Activated naive CD8-positive, alpha-beta T cell (primary cell): ENCODE results near the gene GNRHR.
"Not testable (repeated sequence)": the region's sequence is repeated elsewhere in the genome, so short reads cannot be mapped to it uniquely, and the experiment has no call there.

Experiments used
- H3K27ac Mint-ChIP-seq: one replicate; pipeline ENCODE4 v1.8.0; 2021; ENCODE audit warnings: mixed read lengths
- H3K27me3 Mint-ChIP-seq: one replicate; pipeline ENCODE4 v1.8.0; 2021; ENCODE audit warnings: mixed read lengths
- H3K36me3 Mint-ChIP-seq: one replicate; pipeline ENCODE4 v1.8.0; 2021; ENCODE audit warnings: mixed read lengths
- H3K4me1 Mint-ChIP-seq: one replicate; pipeline ENCODE4 v1.8.0; 2021; ENCODE audit warnings: low read depth, mixed read lengths
- H3K4me3 Mint-ChIP-seq: one replicate; pipeline ENCODE4 v1.8.0; 2021; ENCODE audit warnings: mild to moderate bottlenecking, mixed read lengths
- H3K9me3 Mint-ChIP-seq: one replicate; pipeline ENCODE4 v1.8.0; 2021; ENCODE audit warnings: low read depth, mixed read lengths

GNRHR gene

DNA sequence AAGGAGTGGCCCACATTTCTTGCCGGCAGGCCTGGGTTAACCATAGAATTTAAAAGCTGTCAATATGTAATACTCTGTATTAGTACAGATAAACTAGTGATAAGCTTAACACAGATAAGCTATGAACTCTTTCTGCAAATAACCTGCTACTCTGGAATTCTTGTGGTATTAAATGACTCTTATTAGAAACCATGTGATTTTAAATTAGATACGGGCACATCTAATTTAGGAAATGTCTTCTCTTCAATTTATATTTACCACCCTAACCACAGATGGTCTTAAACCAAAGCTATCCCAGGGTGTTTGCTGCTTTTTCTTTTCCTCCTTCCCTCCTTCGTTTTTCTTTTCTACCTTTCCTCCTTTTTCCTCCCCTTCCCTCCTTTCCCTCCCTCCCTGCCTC is 4.9 kb downstream of the GNRHR start:
- Mint-ChIP-seq H3K4me3 (no peak overlapping the region), H3K27ac (no peak overlapping the region), H3K9me3 (no peaks in the 10 kb centered on the region), H3K36me3 (no peaks in the 10 kb centered on the region), H3K4me1 (peaks cover 8% of the 10 kb centered on the region), H3K27me3 (no peaks in the 10 kb centered on the region)

DNA sequence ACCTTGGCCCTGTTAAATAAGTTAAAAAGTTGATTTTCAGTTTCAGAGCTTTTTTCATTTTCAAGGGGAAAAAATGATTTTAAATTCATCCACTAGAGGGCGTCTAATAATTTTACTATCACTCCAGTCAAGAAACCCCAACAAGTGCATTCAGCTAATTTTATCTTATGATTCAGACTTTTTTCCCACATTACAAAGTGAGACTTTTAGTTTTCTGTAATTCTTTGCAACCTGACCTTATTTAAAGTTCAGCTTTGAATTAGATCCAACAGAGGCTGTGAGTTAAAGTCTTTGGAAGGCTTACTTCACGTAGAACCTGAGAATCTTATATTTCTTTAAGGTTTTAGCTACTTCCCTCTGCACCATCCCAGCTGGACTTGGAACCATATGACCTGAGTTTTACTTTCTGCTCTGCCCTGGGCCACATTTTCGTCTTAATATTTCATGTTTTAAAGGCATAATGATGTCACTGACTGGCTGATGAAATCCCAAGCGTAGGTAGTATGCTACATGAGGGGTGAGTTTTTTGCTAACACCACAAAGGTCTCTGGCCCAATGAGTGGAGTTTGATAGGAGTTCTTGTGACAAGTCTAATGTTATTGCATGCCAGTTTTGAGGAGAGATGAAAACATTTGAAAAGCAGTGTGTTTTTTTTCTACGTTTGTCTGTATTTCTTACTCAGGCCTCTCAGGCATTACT is 7.2 kb downstream of the GNRHR start:
- no peak overlapping the region for H3K27ac Mint-ChIP-seq
- no peaks in the 10 kb centered on the region for H3K27me3 Mint-ChIP-seq
- H3K4me3 Mint-ChIP-seq, result no peak overlapping the region
- H3K9me3 Mint-ChIP-seq, result no peaks in the 10 kb centered on the region
- peaks cover 4% of the 10 kb centered on the region for H3K36me3 Mint-ChIP-seq
- H3K4me1 Mint-ChIP-seq, result peaks cover 8% of the 10 kb centered on the region

- Mint-ChIP-seq H3K4me3 (no peak overlapping the region), H3K27ac (no peak overlapping the region), H3K36me3 (peaks cover 10% of the 10 kb centered on the region), H3K27me3 (no peaks in the 10 kb centered on the region), H3K4me1 (peaks cover 8% of the 10 kb centered on the region), H3K9me3 (no peaks in the 10 kb centered on the region)
Observed at GRCh38 chr4:67744561-67745283, 9.5 kb downstream of the GNRHR start.

DNA sequence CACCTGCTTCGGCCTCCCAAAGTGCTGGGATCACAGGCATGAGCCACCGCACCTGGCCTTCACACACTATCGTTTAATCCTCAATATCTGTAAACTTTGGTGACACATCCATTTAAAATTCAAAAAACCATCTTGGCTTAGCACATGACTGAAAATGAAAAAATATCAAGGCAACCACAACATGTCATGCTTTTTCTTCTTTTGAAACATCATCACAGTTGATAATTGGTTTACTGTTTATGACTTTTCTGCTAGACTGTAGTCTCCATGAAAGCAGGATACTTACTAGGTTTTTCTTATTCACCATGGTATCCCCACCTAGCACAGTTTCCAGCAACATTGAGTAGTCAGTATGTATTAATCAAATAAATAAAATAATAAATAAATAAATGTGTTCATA is 11.0 kb downstream of the GNRHR start:
- Mint-ChIP-seq H3K9me3 (no peaks in the 10 kb centered on the region), H3K4me3 (no peak overlapping the region), H3K4me1 (peaks cover 8% of the 10 kb centered on the region), H3K36me3 (peaks cover 10% of the 10 kb centered on the region), H3K27me3 (no peaks in the 10 kb centered on the region), H3K27ac (no peak overlapping the region)

- no peaks in the 10 kb centered on the region for H3K27me3 Mint-ChIP-seq
- H3K36me3 Mint-ChIP-seq, result peaks cover 5% of the 10 kb centered on the region
- H3K4me1 Mint-ChIP-seq, result no peaks in the 10 kb centered on the region
- no peak overlapping the region for H3K27ac Mint-ChIP-seq
- H3K9me3 Mint-ChIP-seq, result no peaks in the 10 kb centered on the region
- H3K4me3 Mint-ChIP-seq, result no peak overlapping the region
Observed at GRCh38 chr4:67736262-67736661, 17.9 kb downstream of the GNRHR start.

DNA sequence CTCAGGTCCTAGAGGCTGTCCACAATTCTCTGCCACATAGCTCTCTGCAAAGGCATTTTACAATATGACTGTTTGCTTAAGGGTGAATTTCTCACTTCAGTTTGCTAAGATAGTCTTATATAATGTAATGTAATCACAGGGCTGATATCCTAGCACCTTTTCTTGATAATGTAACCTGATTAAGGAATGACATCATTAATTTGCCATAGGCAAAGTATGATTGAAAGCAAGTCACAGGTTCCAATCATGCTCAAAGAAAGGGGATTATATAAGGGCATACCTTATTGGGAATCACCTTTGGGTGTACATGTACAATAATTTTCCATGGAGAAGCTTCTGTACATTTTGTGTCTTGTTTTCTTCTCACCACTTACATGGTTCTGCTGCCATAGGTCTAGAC is 18.9 kb downstream of the GNRHR start:
- no peaks in the 10 kb centered on the region for H3K27me3 Mint-ChIP-seq
- peaks cover 5% of the 10 kb centered on the region for H3K36me3 Mint-ChIP-seq
- H3K27ac Mint-ChIP-seq, result no peak overlapping the region
- no peaks in the 10 kb centered on the region for H3K9me3 Mint-ChIP-seq
- no peak overlapping the region for H3K4me3 Mint-ChIP-seq
- H3K4me1 Mint-ChIP-seq, result no peaks in the 10 kb centered on the region

DNA sequence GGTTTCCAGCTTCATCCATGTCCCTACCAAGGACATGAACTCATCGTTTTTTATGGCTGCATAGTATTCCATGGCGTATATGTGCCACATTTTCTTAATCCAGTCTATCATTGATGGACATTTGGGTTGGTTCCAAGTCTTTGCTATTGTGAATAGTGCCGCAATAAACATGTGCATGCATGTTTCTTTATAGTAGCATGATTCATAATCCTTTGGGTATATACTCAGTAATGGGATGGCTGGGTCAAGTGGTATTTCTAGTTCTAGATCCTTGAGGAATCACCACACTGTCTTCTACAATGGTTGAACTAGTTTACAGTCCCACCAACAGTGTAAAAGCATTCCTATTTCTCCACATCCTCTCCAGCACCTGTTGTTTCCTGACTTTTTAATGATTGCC is 23.7 kb downstream of the GNRHR start:
- H3K4me3 Mint-ChIP-seq, H3K9me3 Mint-ChIP-seq, H3K27me3 Mint-ChIP-seq, H3K4me1 Mint-ChIP-seq, H3K27ac Mint-ChIP-seq: not testable (repeated sequence)
- peaks cover 18% of the 10 kb centered on the region for H3K36me3 Mint-ChIP-seq

- Mint-ChIP-seq H3K36me3 (peaks cover 17% of the 10 kb centered on the region), H3K4me3 (no peak overlapping the region), H3K27ac (no peak overlapping the region), H3K4me1 (no peaks in the 10 kb centered on the region), H3K27me3 (no peaks in the 10 kb centered on the region), H3K9me3 (peaks cover 8% of the 10 kb centered on the region)
Observed at GRCh38 chr4:67727124-67727850, 26.9 kb downstream of the GNRHR start.

DNA sequence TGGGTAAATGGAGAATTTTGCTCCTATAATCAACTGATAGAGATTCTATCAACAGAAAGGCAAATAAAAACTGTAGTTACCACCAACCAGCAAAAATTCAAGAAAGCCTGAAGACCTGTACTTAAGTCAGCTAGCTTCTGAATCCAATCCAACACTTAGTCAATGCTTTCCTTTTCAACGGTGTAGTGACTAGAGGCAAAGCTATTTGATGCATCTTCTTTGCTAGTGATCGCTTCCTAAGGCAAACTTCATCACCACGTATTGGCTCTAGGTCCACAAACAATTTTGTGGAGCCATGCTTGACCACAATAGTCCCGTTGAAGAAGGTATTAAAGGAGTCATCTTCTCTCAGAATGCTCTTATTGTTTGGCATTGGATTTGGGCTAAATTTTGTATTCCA is 28.2 kb downstream of the GNRHR start:
- H3K4me3 Mint-ChIP-seq, result no peak overlapping the region
- peaks cover 11% of the 10 kb centered on the region for H3K9me3 Mint-ChIP-seq
- H3K27ac Mint-ChIP-seq, result no peak overlapping the region
- H3K4me1 Mint-ChIP-seq, result no peaks in the 10 kb centered on the region
- H3K36me3 Mint-ChIP-seq, result peaks cover 23% of the 10 kb centered on the region
- no peaks in the 10 kb centered on the region for H3K27me3 Mint-ChIP-seq

GRCh38 chr4:67725132-67725531 is 29.1 kb downstream of the GNRHR start:
- peaks cover 11% of the 10 kb centered on the region for H3K9me3 Mint-ChIP-seq
- H3K27me3 Mint-ChIP-seq, result no peaks in the 10 kb centered on the region
- H3K4me1 Mint-ChIP-seq, result peaks cover 1% of the 10 kb centered on the region

GRCh38 chr4:67723949-67724348 is 30.2 kb downstream of the GNRHR start:
- Mint-ChIP-seq H3K27ac (no peak overlapping the region), H3K4me3 (no peak overlapping the region), H3K9me3 (peaks cover 11% of the 10 kb centered on the region), H3K27me3 (no peaks in the 10 kb centered on the region), H3K4me1 (peaks cover 1% of the 10 kb centered on the region), H3K36me3 (peaks cover 21% of the 10 kb centered on the region)

More at GRCh38 chr4:67725132-67725531, 29.1 kb downstream of the GNRHR start:
- no peak overlapping the region for H3K4me3 Mint-ChIP-seq
- H3K36me3 Mint-ChIP-seq, result peaks cover 24% of the 10 kb centered on the region
- no peak overlapping the region for H3K27ac Mint-ChIP-seq

DNA sequence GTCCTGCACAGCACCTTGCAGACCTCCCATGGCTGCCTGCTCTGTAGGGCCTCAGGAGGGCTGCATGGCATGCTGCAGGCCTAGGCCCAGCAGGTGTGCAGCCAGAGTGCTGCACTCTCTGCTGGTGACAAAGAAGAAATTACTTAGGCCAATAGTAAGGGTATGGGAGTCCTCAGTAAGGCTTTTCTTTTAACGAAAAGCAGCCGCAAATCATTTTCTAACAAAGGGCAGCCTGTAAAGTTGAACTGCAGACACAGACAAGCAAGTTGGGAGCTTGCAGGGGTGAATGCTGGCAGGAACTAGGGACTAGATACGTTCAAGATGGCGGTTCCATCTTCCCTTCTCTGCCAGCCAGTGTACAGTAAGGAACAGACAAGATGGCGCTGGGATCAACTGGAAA is 30.8 kb downstream of the GNRHR start:
- Mint-ChIP-seq H3K27me3 (no peaks in the 10 kb centered on the region), H3K36me3 (peaks cover 16% of the 10 kb centered on the region)

GRCh38 chr4:67721770-67722597 is 32.2 kb downstream of the GNRHR start:
- Mint-ChIP-seq H3K9me3 (peaks cover 5% of the 10 kb centered on the region), H3K27ac (no peak overlapping the region), H3K4me1 (peaks cover 1% of the 10 kb centered on the region)

More for the DNA sequence above, 30.8 kb downstream of the GNRHR start:
- H3K27ac Mint-ChIP-seq, result no peak overlapping the region
- H3K4me1 Mint-ChIP-seq, result peaks cover 1% of the 10 kb centered on the region
- H3K9me3 Mint-ChIP-seq, result peaks cover 11% of the 10 kb centered on the region
- no peak overlapping the region for H3K4me3 Mint-ChIP-seq

DNA sequence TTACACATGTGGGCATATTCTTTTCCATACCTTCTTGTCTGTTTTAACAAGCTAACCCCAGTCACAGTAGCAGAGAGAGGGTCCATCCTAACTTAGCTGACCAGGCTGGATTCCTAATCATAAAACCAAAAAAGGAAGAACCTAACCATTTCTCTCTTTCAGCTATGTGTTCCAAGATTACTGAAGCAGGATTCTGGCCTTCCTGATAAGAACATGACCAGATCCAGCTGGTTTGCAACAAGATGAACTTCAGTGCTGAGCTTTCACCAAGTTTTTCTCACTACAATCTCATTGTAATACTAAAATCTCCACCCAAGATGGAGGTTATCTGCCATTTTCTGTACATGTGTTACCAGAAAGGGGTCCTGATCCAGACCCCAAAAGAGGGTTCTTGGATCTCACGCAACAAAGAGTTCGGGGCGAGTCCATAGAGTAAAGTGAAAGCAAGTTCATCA is 32.8 kb downstream of the GNRHR start:
- H3K36me3 Mint-ChIP-seq, result peaks cover 16% of the 10 kb centered on the region
- peaks cover 1% of the 10 kb centered on the region for H3K4me1 Mint-ChIP-seq
- peaks cover 3% of the 10 kb centered on the region for H3K9me3 Mint-ChIP-seq
- no peak overlapping the region for H3K27ac Mint-ChIP-seq
- no peaks in the 10 kb centered on the region for H3K27me3 Mint-ChIP-seq
- H3K4me3 Mint-ChIP-seq, result no peak overlapping the region

More at GRCh38 chr4:67721770-67722597, 32.2 kb downstream of the GNRHR start:
- Mint-ChIP-seq H3K27me3 (no peaks in the 10 kb centered on the region), H3K4me3 (no peak overlapping the region), H3K36me3 (peaks cover 14% of the 10 kb centered on the region)
